Inferior parietal cortex (tissue), 1 donor: ENCODE results near the gene ANXA1.

Experiments used
- DNase-seq: peaks from one replicate; pipeline ENCODE4 v3.0.0-alpha.2; 2016; ENCODE audit errors: extremely low spot score

The ANXA1 gene

GRCh38 chr9:73137914-73138313, 13.8 kb upstream of the ANXA1 start:
- no peak for DNase-seq

GRCh38 chr9:73138516-73138915, 13.1 kb upstream of the ANXA1 start:
- no peak for DNase-seq

- DNase-seq = no peak
These were observed 10.4 kb upstream of the ANXA1 start for GRCh38 chr9:73141282-73141681.

GRCh38 chr9:73143711-73144328, 7.8 kb upstream of the ANXA1 start:
- no peak for DNase-seq

- DNase-seq = no peak
These were observed 5.4 kb upstream of the ANXA1 start for GRCh38 chr9:73146111-73146815.

GRCh38 chr9:73148447-73148937, 3.2 kb upstream of the ANXA1 start:
- no peak for DNase-seq

GRCh38 chr9:73149371-73150067, 2.1 kb upstream of the ANXA1 start:
- peak; percentile 54 for DNase-seq

- no peak for DNase-seq
These were observed 829 bp downstream of the ANXA1 start for GRCh38 chr9:73152543-73152844.

GRCh38 chr9:73152953-73153352, 1.3 kb downstream of the ANXA1 start:
- DNase-seq = no peak

- DNase-seq = no peak
These were observed 2.1 kb downstream of the ANXA1 start for GRCh38 chr9:73153793-73154227.

GRCh38 chr9:73154271-73154670, 2.6 kb downstream of the ANXA1 start:
- no peak for DNase-seq

GRCh38 chr9:73154722-73155121, 3.1 kb downstream of the ANXA1 start:
- DNase-seq = no peak

- DNase-seq = no peak
These were observed 3.7 kb downstream of the ANXA1 start for GRCh38 chr9:73155377-73155776.

GRCh38 chr9:73155968-73156864, 4.6 kb downstream of the ANXA1 start:
- DNase-seq = no peak

- DNase-seq = no peak
These were observed 5.2 kb downstream of the ANXA1 start for GRCh38 chr9:73156865-73157187.

- no peak for DNase-seq
These were observed 6.1 kb downstream of the ANXA1 start for GRCh38 chr9:73157811-73158210.

GRCh38 chr9:73158723-73159122, 7.1 kb downstream of the ANXA1 start:
- DNase-seq = no peak

- DNase-seq = no peak
These were observed 9.2 kb downstream of the ANXA1 start for GRCh38 chr9:73160868-73161267.

GRCh38 chr9:73162987-73163768, 11.5 kb downstream of the ANXA1 start:
- no peak for DNase-seq

- DNase-seq = no peak
These were observed 14.2 kb downstream of the ANXA1 start for GRCh38 chr9:73165911-73166310.

GRCh38 chr9:73166468-73166867, 14.8 kb downstream of the ANXA1 start:
- DNase-seq = no peak
